ENCODE measurements around the gene SLC9A9. TPM values are rescaled to one million over a fixed set of nuclear protein-coding genes. Genes with fewer than 3 reads are reported as not detected.
A peak's percentile ranks its signal among the peaks of the same experiment; 100 is the strongest.

The SLC9A9 gene
- total RNA-seq, 4 donors from 2014 or later, result 1.7 to 8.2 (median 3.6) TPM

DNA sequence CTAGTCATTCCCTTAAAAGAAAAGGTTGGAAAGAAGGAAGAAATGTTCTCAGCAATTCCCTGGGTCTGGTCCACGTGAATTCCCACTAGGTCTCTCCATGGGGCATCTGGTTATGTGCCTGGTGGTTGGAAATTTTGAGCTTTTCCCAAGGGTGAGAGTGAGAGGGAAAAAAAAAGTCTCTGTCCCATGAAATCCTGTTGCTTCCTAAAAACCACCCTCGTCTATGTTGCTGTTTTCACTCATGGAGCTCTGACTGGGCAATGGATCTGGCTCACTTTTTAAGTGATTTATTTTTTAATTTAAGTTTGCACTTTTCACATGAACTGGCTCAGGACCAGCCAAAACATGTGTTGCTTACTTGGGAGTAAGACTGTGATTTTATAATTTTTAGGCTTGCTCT lies 538.6 kb downstream of the SLC9A9 start:
- Histone ChIP-seq H3K4me1 (peaks cover 0 to 2% of the 10 kb centered on the region in 2 donors), H3K27ac (no peak overlapping the region), H3K4me3 (no peak overlapping the region), H3K36me3 (no peaks in the 10 kb centered on the region), H3K27me3 (no peaks in the 10 kb centered on the region), H3K9me3 (no peaks in the 10 kb centered on the region)
- no peak for DNase-seq
- TF ChIP-seq, protein P1, sequence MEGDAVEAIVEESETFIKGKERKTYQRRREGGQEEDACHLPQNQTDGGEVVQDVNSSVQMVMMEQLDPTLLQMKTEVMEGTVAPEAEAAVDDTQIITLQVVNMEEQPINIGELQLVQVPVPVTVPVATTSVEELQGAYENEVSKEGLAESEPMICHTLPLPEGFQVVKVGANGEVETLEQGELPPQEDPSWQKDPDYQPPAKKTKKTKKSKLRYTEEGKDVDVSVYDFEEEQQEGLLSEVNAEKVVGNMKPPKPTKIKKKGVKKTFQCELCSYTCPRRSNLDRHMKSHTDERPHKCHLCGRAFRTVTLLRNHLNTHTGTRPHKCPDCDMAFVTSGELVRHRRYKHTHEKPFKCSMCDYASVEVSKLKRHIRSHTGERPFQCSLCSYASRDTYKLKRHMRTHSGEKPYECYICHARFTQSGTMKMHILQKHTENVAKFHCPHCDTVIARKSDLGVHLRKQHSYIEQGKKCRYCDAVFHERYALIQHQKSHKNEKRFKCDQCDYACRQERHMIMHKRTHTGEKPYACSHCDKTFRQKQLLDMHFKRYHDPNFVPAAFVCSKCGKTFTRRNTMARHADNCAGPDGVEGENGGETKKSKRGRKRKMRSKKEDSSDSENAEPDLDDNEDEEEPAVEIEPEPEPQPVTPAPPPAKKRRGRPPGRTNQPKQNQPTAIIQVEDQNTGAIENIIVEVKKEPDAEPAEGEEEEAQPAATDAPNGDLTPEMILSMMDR (IDR thresholded peaks at IDR 0.05 in 4 of 5, conservative IDR thresholded peaks at IDR 0.05 in 1 of 5), result no peak
- no peak for TF ChIP-seq POLR2A (IDR thresholded peaks at IDR 0.05)
- intact Hi-C loops (cut with DNase I; ENCODE audit: low total_unique reads), result no loop called here
- in situ Hi-C loops (cut with MboI; ENCODE audit: low sequenced_read_pairs in 4 of 4), result no loop called here
- no peak for ATAC-seq

- peaks cover 2 to 4% of the 10 kb centered on the region in 2 donors for H3K4me1 ChIP-seq
- H3K4me3 ChIP-seq, result no peak overlapping the region
- DNase-seq, result no peak
- no peaks in the 10 kb centered on the region for H3K27me3 ChIP-seq
- H3K27ac ChIP-seq, result no peak overlapping the region
- no peak for TF ChIP-seq POLR2A (IDR thresholded peaks at IDR 0.05)
- TF ChIP-seq, protein P1 (IDR thresholded peaks at IDR 0.05 in 4 of 5, conservative IDR thresholded peaks at IDR 0.05 in 1 of 5), result no peak
- H3K9me3 ChIP-seq, result no peaks in the 10 kb centered on the region
- in situ Hi-C loops (cut with MboI; ENCODE audit: low sequenced_read_pairs in 4 of 4), result no loop called here
- no peaks in the 10 kb centered on the region for H3K36me3 ChIP-seq
- ATAC-seq, result no peak
- intact Hi-C loops (cut with DNase I; ENCODE audit: low total_unique reads), result no loop called here
Observed at GRCh38 chr3:143307613-143308183, 540.6 kb downstream of the SLC9A9 start.

DNA sequence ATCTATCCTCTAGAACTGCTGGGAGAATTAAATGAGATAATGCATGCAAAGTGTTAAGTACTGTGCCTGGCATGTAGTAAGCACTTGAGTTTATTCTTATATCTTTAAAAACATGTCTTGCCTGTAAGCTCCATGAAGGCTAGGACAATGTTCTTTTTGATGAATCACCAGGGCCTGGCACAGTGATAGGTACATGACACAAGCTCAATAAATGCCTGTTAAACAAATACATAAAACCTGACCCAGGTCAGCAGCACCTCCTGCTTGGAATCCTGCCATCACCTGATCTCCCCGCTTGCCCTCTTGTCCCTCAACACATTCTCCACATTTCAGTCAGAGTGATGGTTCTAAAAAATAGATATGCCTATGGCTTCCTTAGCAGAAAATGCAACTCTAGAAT lies 541.9 kb downstream of the SLC9A9 start:
- Histone ChIP-seq H3K4me3 (no peak overlapping the region), H3K4me1 (peaks cover 2 to 4% of the 10 kb centered on the region in 2 donors), H3K36me3 (no peaks in the 10 kb centered on the region), H3K27me3 (no peaks in the 10 kb centered on the region), H3K27ac (no peak overlapping the region), H3K9me3 (no peaks in the 10 kb centered on the region)
- ATAC-seq (no peak), DNase-seq (no peak)
- in situ Hi-C loops (cut with MboI; ENCODE audit: low sequenced_read_pairs in 4 of 4), result no loop called here
- TF ChIP-seq, protein P1 (IDR thresholded peaks at IDR 0.05 in 4 of 5, conservative IDR thresholded peaks at IDR 0.05 in 1 of 5), result no peak
- TF ChIP-seq POLR2A (IDR thresholded peaks at IDR 0.05), result no peak
- intact Hi-C loops (cut with DNase I; ENCODE audit: low total_unique reads), result no loop called here

GRCh38 chr3:143302638-143303171 lies 545.6 kb downstream of the SLC9A9 start:
- intact Hi-C loops (cut with DNase I; ENCODE audit: low total_unique reads) (no loop called here), in situ Hi-C loops (cut with MboI; ENCODE audit: low sequenced_read_pairs in 4 of 4) (no loop called here)
- H3K4me1 ChIP-seq, result peaks cover 0 to 4% of the 10 kb centered on the region in 2 donors
- peak overlapping the region; percentile 13 to 43 (median 32) for H3K27ac ChIP-seq
- no peaks in the 10 kb centered on the region for H3K9me3 ChIP-seq
- H3K4me3 ChIP-seq, result no peak overlapping the region
- ATAC-seq (peak; percentile 64 to 75), DNase-seq (peak in 1 of 2 donors; percentile 21)
- H3K36me3 ChIP-seq, result no peaks in the 10 kb centered on the region
- no peaks in the 10 kb centered on the region for H3K27me3 ChIP-seq
- TF ChIP-seq POLR2A (IDR thresholded peaks at IDR 0.05), result no peak
- TF ChIP-seq, protein P1 (IDR thresholded peaks at IDR 0.05 in 4 of 5, conservative IDR thresholded peaks at IDR 0.05 in 1 of 5), result no peak
